ENCODE measurements around the gene ZNF692. TPM values are rescaled to one million over a fixed set of nuclear protein-coding genes. Genes with fewer than 3 reads are reported as not detected.

Gene ZNF692
- total and polyA plus RNA-seq, 4 donors: 7.8 to 16.3 (median 10.4) TPM

GRCh38 chr1:248821101-248821500, 37.8 kb downstream of the ZNF692 start:
- H3K9me3 ChIP-seq (ENCODE audit: control insufficient read depth in 4 of 4, low read length in 3 of 4): no peaks in the 10 kb centered on the region
- peaks cover 14 to 44% (median 37%) of the 10 kb centered on the region in 4 donors for H3K4me1 ChIP-seq (ENCODE audit: control insufficient read depth in 4 of 4, insufficient read depth in 4 of 4, low read length in 3 of 4)
- TF ChIP-seq FOXA1 (IDR thresholded peaks at IDR 0.05): no peak
- TF ChIP-seq YY1 (IDR thresholded peaks at IDR 0.05): no peak
- TF ChIP-seq SP1 (IDR thresholded peaks at IDR 0.05): peak; percentile 30
- TF ChIP-seq HNF4A (conservative IDR thresholded peaks at IDR 0.05): peak; percentile 80 to 81
- peak; percentile 64 for TF ChIP-seq HNF4G (IDR thresholded peaks at IDR 0.05)
- no peak for TF ChIP-seq GABPA (IDR thresholded peaks at IDR 0.05 in 1 of 2, conservative IDR thresholded peaks at IDR 0.05 in 1 of 2)
- no peak overlapping the region for H3K4me3 ChIP-seq (ENCODE audit: low read depth in 1 of 3, low read length in 3 of 3)
- no peak overlapping the region for H3K9ac ChIP-seq (ENCODE audit: low read depth in 1 of 2, low read length in 2 of 2)
- WGBS: 47% methylated on average over 3 of the region's 3 CpGs
- H3K36me3 ChIP-seq (ENCODE audit: control insufficient read depth in 4 of 4, insufficient read depth in 3 of 4, low read depth in 1 of 4, low read length in 3 of 4): peaks cover 4 to 13% (median 11%) of the 10 kb centered on the region in 4 donors
- DNase-seq (ENCODE audit: low spot score): peak; percentile 19
- H3K27ac ChIP-seq (ENCODE audit: low read depth in 1 of 2, low read length in 2 of 2): no peak overlapping the region
- no peaks in the 10 kb centered on the region for H3K27me3 ChIP-seq (ENCODE audit: control insufficient read depth in 4 of 4, insufficient read depth in 4 of 4, low read length in 3 of 4)

GRCh38 chr1:248820041-248820585, 38.8 kb downstream of the ZNF692 start:
- Histone ChIP-seq H3K27ac (ENCODE audit: low read depth in 1 of 2, low read length in 2 of 2) (no peak overlapping the region), H3K9ac (ENCODE audit: low read depth in 1 of 2, low read length in 2 of 2) (no peak overlapping the region), H3K4me3 (ENCODE audit: low read depth in 1 of 3, low read length in 3 of 3) (no peak overlapping the region), H3K27me3 (ENCODE audit: control insufficient read depth in 4 of 4, insufficient read depth in 4 of 4, low read length in 3 of 4) (no peaks in the 10 kb centered on the region), H3K9me3 (ENCODE audit: control insufficient read depth in 4 of 4, low read length in 3 of 4) (no peaks in the 10 kb centered on the region), H3K36me3 (ENCODE audit: control insufficient read depth in 4 of 4, insufficient read depth in 3 of 4, low read depth in 1 of 4, low read length in 3 of 4) (peaks cover 4 to 22% (median 15%) of the 10 kb centered on the region in 4 donors), H3K4me1 (ENCODE audit: control insufficient read depth in 4 of 4, insufficient read depth in 4 of 4, low read length in 3 of 4) (peaks cover 13 to 40% (median 34%) of the 10 kb centered on the region in 4 donors)
- DNase-seq (ENCODE audit: low spot score): no peak
- TF ChIP-seq ZBTB33 (IDR thresholded peaks at IDR 0.05) (no peak), SP1 (IDR thresholded peaks at IDR 0.05) (no peak), HNF4A (conservative IDR thresholded peaks at IDR 0.05) (no peak), EGR1 (IDR thresholded peaks at IDR 0.05; ENCODE audit: low read depth in 2 of 2) (no peak), FOXA2 (IDR thresholded peaks at IDR 0.05) (no peak), YY1 (IDR thresholded peaks at IDR 0.05) (no peak), RAD21 (IDR thresholded peaks at IDR 0.05) (no peak), FOXA1 (IDR thresholded peaks at IDR 0.05) (no peak), TAF1 (conservative IDR thresholded peaks at IDR 0.05) (no peak), JUND (IDR thresholded peaks at IDR 0.05) (no peak), HNF4G (IDR thresholded peaks at IDR 0.05) (no peak), GABPA (IDR thresholded peaks at IDR 0.05 in 1 of 2, conservative IDR thresholded peaks at IDR 0.05 in 1 of 2) (no peak), ATF3 (IDR thresholded peaks at IDR 0.05) (no peak), NR2F2 (IDR thresholded peaks at IDR 0.05) (no peak), RXRA (IDR thresholded peaks at IDR 0.05) (no peak), CTCF (IDR thresholded peaks at IDR 0.05; ENCODE audit: low read depth, low read length, missing input control) (no peak)
- TF ChIP-seq, protein P1, sequence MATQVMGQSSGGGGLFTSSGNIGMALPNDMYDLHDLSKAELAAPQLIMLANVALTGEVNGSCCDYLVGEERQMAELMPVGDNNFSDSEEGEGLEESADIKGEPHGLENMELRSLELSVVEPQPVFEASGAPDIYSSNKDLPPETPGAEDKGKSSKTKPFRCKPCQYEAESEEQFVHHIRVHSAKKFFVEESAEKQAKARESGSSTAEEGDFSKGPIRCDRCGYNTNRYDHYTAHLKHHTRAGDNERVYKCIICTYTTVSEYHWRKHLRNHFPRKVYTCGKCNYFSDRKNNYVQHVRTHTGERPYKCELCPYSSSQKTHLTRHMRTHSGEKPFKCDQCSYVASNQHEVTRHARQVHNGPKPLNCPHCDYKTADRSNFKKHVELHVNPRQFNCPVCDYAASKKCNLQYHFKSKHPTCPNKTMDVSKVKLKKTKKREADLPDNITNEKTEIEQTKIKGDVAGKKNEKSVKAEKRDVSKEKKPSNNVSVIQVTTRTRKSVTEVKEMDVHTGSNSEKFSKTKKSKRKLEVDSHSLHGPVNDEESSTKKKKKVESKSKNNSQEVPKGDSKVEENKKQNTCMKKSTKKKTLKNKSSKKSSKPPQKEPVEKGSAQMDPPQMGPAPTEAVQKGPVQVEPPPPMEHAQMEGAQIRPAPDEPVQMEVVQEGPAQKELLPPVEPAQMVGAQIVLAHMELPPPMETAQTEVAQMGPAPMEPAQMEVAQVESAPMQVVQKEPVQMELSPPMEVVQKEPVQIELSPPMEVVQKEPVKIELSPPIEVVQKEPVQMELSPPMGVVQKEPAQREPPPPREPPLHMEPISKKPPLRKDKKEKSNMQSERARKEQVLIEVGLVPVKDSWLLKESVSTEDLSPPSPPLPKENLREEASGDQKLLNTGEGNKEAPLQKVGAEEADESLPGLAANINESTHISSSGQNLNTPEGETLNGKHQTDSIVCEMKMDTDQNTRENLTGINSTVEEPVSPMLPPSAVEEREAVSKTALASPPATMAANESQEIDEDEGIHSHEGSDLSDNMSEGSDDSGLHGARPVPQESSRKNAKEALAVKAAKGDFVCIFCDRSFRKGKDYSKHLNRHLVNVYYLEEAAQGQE (IDR thresholded peaks at IDR 0.05): no peak
- TF ChIP-seq, protein P2, sequence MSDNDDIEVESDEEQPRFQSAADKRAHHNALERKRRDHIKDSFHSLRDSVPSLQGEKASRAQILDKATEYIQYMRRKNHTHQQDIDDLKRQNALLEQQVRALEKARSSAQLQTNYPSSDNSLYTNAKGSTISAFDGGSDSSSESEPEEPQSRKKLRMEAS (IDR thresholded peaks at IDR 0.05): no peak
- 97% methylated on average over 7 of the region's 7 CpGs for WGBS
